ENCODE data around the gene ZBTB7C.

GRCh38 chr18:48244530-48244929 is 164.7 kb downstream of the ZBTB7C start:
- TF ChIP-seq YY1 (IDR thresholded peaks at IDR 0.05; ENCODE audit: insufficient read depth, insufficient read length): no peak
- no peak for TF ChIP-seq SUZ12 (IDR thresholded peaks at IDR 0.05; ENCODE audit: extremely low read depth, insufficient read depth, insufficient read length)

Data from NT2/D1 (cell line).